H9 (cell line): ENCODE results near the gene P4HA2. TPM values are rescaled to one million over a fixed set of nuclear protein-coding genes. Genes with fewer than 3 reads are reported as not detected.

Experiments used
- DNase-seq: peaks from one replicate; pipeline ENCODE4 v3.0.0-alpha.2; 2017
- H2AFZ ChIP-seq: one replicate; pipeline ENCODE4 v1.6.1; 2013; ENCODE audit warnings: mild to moderate bottlenecking, low read length, control low read depth, moderate library complexity
- H2AK5ac ChIP-seq: 2 replicates; pipeline ENCODE4 v1.6.1; 2013; ENCODE audit warnings: low read length, control low read depth, mixed read lengths; ENCODE audit not compliant: insufficient read length
- H2BK120ac ChIP-seq: one replicate; pipeline ENCODE4 v1.6.1; 2013; ENCODE audit warnings: low read depth, mild to moderate bottlenecking, low read length, control low read depth, inconsistent platforms; ENCODE audit not compliant: poor library complexity, severe bottlenecking
- H2BK12ac ChIP-seq: 2 replicates; pipeline ENCODE4 v1.6.1; 2013; ENCODE audit warnings: low read length, control low read depth, mixed read lengths, low read depth; ENCODE audit not compliant: insufficient read length
- H2BK15ac ChIP-seq: 2 replicates; pipeline ENCODE4 v1.6.1; 2013; ENCODE audit warnings: low read depth, low read length, control low read depth
- H2BK20ac ChIP-seq: one replicate; pipeline ENCODE4 v1.6.1; 2013; ENCODE audit warnings: low read depth, mild to moderate bottlenecking, low read length, control low read depth, inconsistent platforms; ENCODE audit not compliant: poor library complexity, severe bottlenecking
- H2BK5ac ChIP-seq: 2 replicates; pipeline ENCODE4 v1.6.1; 2013; ENCODE audit warnings: low read length, control low read depth, mixed read lengths; ENCODE audit not compliant: insufficient read length
- H3K14ac ChIP-seq: 2 replicates; pipeline ENCODE4 v1.6.1; 2013; ENCODE audit warnings: low read length, control low read depth; ENCODE audit not compliant: insufficient read depth
- H3K18ac ChIP-seq: 2 replicates; pipeline ENCODE4 v1.6.1; 2013; ENCODE audit warnings: low read depth, mild to moderate bottlenecking, mixed read lengths, low read length, control low read depth; ENCODE audit not compliant: insufficient read length
- H3K23ac ChIP-seq: 2 replicates; pipeline ENCODE4 v1.6.1; 2013; ENCODE audit warnings: low read length, control low read depth, mixed read lengths, low read depth; ENCODE audit not compliant: insufficient read length
- H3K23me2 ChIP-seq: 2 replicates; pipeline ENCODE4 v1.6.1; 2013; ENCODE audit warnings: low read depth, mild to moderate bottlenecking, mixed read lengths, low read length, control low read depth; ENCODE audit not compliant: insufficient read length, poor library complexity, severe bottlenecking
- H3K27ac ChIP-seq: 2 replicates; pipeline ENCODE4 v1.5.1; 2013; ENCODE audit warnings: low read length, control low read depth, mixed read lengths, low read depth; ENCODE audit not compliant: insufficient read length
- H3K27me3 ChIP-seq: 2 replicates; pipeline ENCODE4 v1.6.1; 2013; ENCODE audit warnings: low read length, control low read depth, inconsistent platforms; ENCODE audit not compliant: insufficient read depth
- H3K4ac ChIP-seq: 2 replicates; pipeline ENCODE4 v1.6.1; 2013; ENCODE audit warnings: low read depth, mild to moderate bottlenecking, control low read depth, inconsistent platforms, low read length, moderate library complexity
- H3K4me1 ChIP-seq: 2 replicates; pipeline ENCODE4 v1.6.1; 2013; ENCODE audit warnings: low read length, control low read depth, inconsistent platforms; ENCODE audit not compliant: insufficient read depth
- H3K4me2 ChIP-seq: 2 replicates; pipeline ENCODE4 v1.6.1; 2013; ENCODE audit warnings: low read length, control low read depth, mixed read lengths; ENCODE audit not compliant: insufficient read length, insufficient read depth
- H3K56ac ChIP-seq: 2 replicates; pipeline ENCODE4 v1.6.1; 2013; ENCODE audit warnings: low read depth, mild to moderate bottlenecking, mixed read lengths, low read length, control low read depth; ENCODE audit not compliant: insufficient read length
- H3K79me1 ChIP-seq: 2 replicates; pipeline ENCODE4 v1.6.1; 2013; ENCODE audit warnings: low read depth, mild to moderate bottlenecking, moderate library complexity, low read length, control low read depth, inconsistent platforms; ENCODE audit not compliant: insufficient read depth, poor library complexity, severe bottlenecking
- H3K79me2 ChIP-seq: 2 replicates; pipeline ENCODE4 v1.6.1; 2013; ENCODE audit warnings: low read length, control low read depth, inconsistent platforms; ENCODE audit not compliant: insufficient read depth
- H3K9ac ChIP-seq: 2 replicates; pipeline ENCODE4 v1.6.1; 2013; ENCODE audit warnings: low read length, control low read depth, mixed read lengths; ENCODE audit not compliant: insufficient read length; ENCODE audit errors: extremely low read depth
- H3K9me3 ChIP-seq: one replicate; pipeline ENCODE4 v1.6.1; 2013; ENCODE audit warnings: low read depth, low read length, inconsistent platforms; ENCODE audit not compliant: control insufficient read depth
- H3T11ph ChIP-seq: one replicate; pipeline ENCODE4 v1.6.1; 2013; ENCODE audit warnings: mild to moderate bottlenecking, low read length, control low read depth, inconsistent platforms
- H4K20me1 ChIP-seq: one replicate; pipeline ENCODE4 v1.6.1; 2013; ENCODE audit not compliant: control insufficient read depth, insufficient read length, insufficient read depth
- H4K5ac ChIP-seq: 2 replicates; pipeline ENCODE4 v1.6.1; 2013; ENCODE audit warnings: low read depth, mild to moderate bottlenecking, mixed read lengths, low read length, control low read depth; ENCODE audit not compliant: insufficient read length
- H4K8ac ChIP-seq: replicated peaks from 2 replicates; pipeline ENCODE4 v1.6.1; 2013; ENCODE audit warnings: low read length, control low read depth, mixed read lengths, low read depth; ENCODE audit not compliant: insufficient read length
- H4K91ac ChIP-seq: 2 replicates; pipeline ENCODE4 v1.6.1; 2013; ENCODE audit warnings: low read depth, mild to moderate bottlenecking, moderate library complexity, mixed read lengths, low read length, control low read depth; ENCODE audit not compliant: insufficient read length
- H3K27ac Mint-ChIP-seq, 3 experiments: 2 replicates in 2 of 3; 3 replicates in 1 of 3; pipeline ENCODE4 v1.8.0; 2020 to 2021; ENCODE audit warnings: mixed read lengths in 3 of 3, mild to moderate bottlenecking in 1 of 3, moderate library complexity in 1 of 3
- H3K27me3 Mint-ChIP-seq: 2 replicates; pipeline ENCODE4 v1.8.0; 2021; ENCODE audit warnings: low read depth, mild to moderate bottlenecking, moderate library complexity, mixed read lengths
- H3K36me3 Mint-ChIP-seq, 3 experiments: 2 replicates in 2 of 3; 3 replicates in 1 of 3; pipeline ENCODE4 v1.8.0; 2020 to 2021; ENCODE audit warnings: low read depth in 3 of 3, mixed read lengths in 3 of 3; ENCODE audit not compliant: insufficient read depth in 1 of 3
- H3K4me1 Mint-ChIP-seq, 2 experiments: 2 replicates each; pipeline ENCODE4 v1.8.0; 2020; ENCODE audit warnings: mixed read lengths in 2 of 2
- H3K4me3 Mint-ChIP-seq, 2 experiments: 2 replicates in 1 of 2; 3 replicates in 1 of 2; pipeline ENCODE4 v1.8.0; 2020 to 2021; ENCODE audit warnings: mild to moderate bottlenecking in 2 of 2, mixed read lengths in 2 of 2, moderate library complexity in 1 of 2
- H3K9me3 Mint-ChIP-seq, 2 experiments: 2 replicates in 1 of 2; 3 replicates in 1 of 2; pipeline ENCODE4 v1.8.0; 2020; ENCODE audit warnings: mild to moderate bottlenecking in 2 of 2, mixed read lengths in 2 of 2, moderate library complexity in 1 of 2
- CTCF ChIP-seq: fragments of 200-600 bp; sonication (generic); conservative IDR thresholded peaks from 3 replicates; pipeline ENCODE4 v1.8.0; 2021; ENCODE audit warnings: antibody characterized with exemption, mild to moderate bottlenecking
- WGBS: extraction: QIAGEN DNeasy Blood & Tissue Kit; methylation state at CpG from one replicate; pipeline ENCODE4 v1.1.7; 2013; ENCODE audit warnings: missing lambda C conversion rate, low lambda C conversion rate, mixed read lengths; ENCODE audit not compliant: insufficient read length; ENCODE audit errors: extremely low coverage; 5-methylcytosine and 5-hydroxymethylcytosine counted together
- total RNA-seq: library from RNA; stranded (reverse); gene quantifications from 2 replicates; pipeline ENCODE4 v1.2.1, GENCODE V29; 2021

Gene P4HA2
- total RNA-seq, 1 experiment from 2014 or later = 15.3 TPM

GRCh38 chr5:132271251-132272246 lies 43.9 kb upstream of the P4HA2 start:
- WGBS = no CpG with 5 or more reads among the region's 77 CpGs
- Histone ChIP-seq H3K18ac (no peak overlapping the region), H3K4me1 (no peaks in the 10 kb centered on the region), H2AFZ (no peak overlapping the region), H2AK5ac (no peak overlapping the region), H3K4me2 (no peak overlapping the region), H4K20me1 (no peaks in the 10 kb centered on the region), H4K91ac (no peak overlapping the region), H3K14ac (no peak overlapping the region), H2BK15ac (no peak overlapping the region), H3T11ph (no peak overlapping the region), H2BK5ac (no peak overlapping the region), H3K23me2 (peaks cover 2% of the 10 kb centered on the region), H2BK12ac (no peak overlapping the region), H3K23ac (no peak overlapping the region), H3K79me1 (no peaks in the 10 kb centered on the region), H4K8ac (no peak overlapping the region), H3K4ac (no peak overlapping the region), H3K27me3 (no peaks in the 10 kb centered on the region), H4K5ac (no peak overlapping the region), H3K56ac (no peak overlapping the region), H2BK120ac (no peak overlapping the region), H3K9ac (no peak overlapping the region), H3K79me2 (no peaks in the 10 kb centered on the region), H2BK20ac (no peak overlapping the region), H3K27ac (no peak overlapping the region), H3K9me3 (no peaks in the 10 kb centered on the region)
- Mint-ChIP-seq H3K4me3 (no peak overlapping the region), H3K27ac (no peak overlapping the region), H3K4me1 (peaks cover 12 to 21% of the 10 kb centered on the region in 2 experiments), H3K36me3 (peaks cover 0 to 3% (median 1%) of the 10 kb centered on the region in 3 experiments; a peak in 1 of 7 replicates), H3K27me3 (no peaks in the 10 kb centered on the region), H3K9me3 (no peaks in the 10 kb centered on the region)
- TF ChIP-seq CTCF = no peak; the same call in 2 of the 3 replicates
- DNase-seq = peak; percentile 67
